HG03354 (cell line): ENCODE results near the gene PLCB2.

ENCODE experiments used
- ATAC-seq: cut with Tn5 transposase; IDR thresholded peaks from one replicate; pipeline ENCODE4 v1.9.1; 2021; ENCODE audit warnings: mild to moderate bottlenecking; ENCODE audit not compliant: unreplicated experiment, poor library complexity, severe bottlenecking

The PLCB2 gene

GRCh38 chr15:40243126-40243810 is 64.5 kb downstream of the PLCB2 start:
- no peak for ATAC-seq

DNA sequence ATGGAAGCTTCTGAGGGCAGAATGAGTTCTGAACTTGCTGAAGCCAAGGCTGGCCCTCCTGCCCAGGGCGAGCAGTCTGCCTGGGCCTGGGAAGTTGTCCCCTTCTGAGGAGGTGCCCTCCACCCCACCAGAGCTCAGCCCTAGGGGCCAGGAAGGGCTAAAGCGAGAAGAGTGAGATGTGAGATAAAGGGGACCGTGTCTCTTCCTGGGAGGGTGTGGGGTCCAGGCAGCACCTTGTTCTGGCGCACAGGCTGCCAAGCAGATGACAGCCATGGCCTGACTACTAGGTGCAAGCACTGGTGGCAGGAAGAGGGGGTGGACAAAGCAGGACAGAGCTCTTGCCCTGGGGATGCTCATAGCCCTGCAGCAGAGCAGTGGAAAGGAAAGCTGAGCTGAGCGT is 65.1 kb downstream of the PLCB2 start:
- ATAC-seq: no peak

DNA sequence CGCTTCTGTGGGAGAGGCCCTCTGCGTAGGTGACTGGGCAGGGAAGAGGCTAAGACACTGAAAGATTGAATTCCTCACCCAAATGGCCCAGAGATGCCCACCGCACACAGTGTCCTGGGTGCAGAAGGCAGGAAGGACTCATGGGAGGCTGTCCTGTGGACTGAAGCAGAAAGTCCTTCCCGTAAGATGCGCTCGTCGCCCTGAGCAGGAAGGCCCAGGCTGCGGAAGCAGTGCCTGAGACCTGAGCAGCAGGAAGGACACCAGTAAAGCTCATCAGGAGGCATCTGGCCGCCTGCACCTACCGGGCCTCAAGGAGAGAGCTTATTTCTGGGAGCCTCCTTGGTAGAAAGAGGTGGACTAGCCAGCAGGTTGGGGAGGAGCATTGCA is 65.5 kb downstream of the PLCB2 start:
- no peak for ATAC-seq

DNA sequence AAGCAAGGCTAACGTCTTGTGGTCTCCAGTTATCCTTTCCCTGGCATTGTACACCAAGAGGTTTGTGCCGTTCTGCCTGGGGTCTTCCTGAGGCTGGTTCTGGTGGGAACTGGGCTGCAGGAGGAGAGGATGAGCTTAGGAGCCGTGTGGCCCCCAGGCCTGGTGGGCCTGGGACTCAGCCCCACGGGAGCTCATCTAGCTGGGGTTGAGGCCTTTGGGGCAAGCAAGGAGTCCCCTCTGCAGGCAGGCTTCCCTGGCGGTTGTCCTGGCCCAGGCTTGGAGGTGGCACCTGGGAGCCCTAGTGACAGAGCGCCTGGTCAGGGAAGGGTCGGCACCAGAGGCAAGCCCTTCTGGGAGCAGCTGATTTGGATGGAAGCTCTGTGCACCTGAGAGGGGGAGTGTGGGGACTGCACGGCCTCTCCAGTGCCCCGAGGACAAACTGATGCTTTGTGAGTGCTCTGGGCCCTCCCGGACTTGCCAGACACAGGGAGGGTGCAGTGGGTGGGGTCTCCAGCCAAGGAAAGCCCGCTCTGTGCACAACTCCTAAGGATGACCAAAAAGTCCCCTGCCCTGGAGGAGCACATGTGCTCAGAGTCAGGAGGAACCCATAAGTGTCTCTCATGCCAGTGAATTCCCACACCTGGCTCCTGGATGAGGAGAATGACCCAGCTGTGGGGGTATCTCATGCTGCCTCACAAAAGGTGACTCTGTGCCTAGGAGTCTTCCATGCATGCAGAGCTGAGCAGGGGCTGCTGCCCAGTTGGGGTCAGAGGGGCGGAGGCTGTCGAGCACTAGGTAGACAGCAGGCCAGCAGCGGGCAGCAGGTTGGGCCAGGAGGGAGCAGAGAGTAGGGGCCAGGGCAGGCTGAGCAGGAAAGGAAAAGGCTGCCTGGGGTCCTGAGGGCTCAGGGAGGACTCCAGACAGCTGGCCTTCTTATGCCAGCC is 66.2 kb downstream of the PLCB2 start:
- no peak for ATAC-seq

DNA sequence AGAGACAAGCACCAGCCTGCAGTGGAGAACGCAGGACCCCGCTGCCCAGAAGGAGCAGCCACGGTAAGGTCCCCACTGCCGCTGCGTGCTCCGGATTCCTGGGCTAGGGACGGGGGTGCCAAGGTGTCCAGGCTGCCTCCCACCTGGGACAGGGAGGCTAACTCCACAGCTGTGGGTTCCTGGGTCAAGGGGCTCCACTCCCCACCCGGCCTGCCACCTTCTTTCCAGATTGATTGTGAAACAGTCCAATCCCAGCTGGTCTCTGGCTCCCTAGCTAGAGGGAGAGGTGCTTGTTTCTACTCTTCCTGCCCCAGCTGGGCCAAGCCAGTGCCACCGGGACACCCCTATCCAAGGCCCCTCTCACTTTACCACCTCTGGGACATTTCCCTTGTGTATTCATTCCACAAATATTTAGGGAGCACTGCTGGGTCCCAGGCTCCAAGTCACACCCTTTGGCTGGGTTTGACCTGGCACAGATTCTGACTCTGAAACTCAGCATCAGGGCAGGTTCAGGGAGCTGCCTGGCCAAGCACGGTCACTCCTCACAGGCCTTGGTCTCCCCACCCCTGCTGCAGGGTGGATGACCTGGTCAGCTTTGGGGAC is 67.0 kb downstream of the PLCB2 start:
- no peak for ATAC-seq

- no peak for ATAC-seq
Observed at GRCh38 chr15:40239693-40240618, 67.8 kb downstream of the PLCB2 start.

GRCh38 chr15:40239404-40239692 is 68.4 kb downstream of the PLCB2 start:
- no peak for ATAC-seq

DNA sequence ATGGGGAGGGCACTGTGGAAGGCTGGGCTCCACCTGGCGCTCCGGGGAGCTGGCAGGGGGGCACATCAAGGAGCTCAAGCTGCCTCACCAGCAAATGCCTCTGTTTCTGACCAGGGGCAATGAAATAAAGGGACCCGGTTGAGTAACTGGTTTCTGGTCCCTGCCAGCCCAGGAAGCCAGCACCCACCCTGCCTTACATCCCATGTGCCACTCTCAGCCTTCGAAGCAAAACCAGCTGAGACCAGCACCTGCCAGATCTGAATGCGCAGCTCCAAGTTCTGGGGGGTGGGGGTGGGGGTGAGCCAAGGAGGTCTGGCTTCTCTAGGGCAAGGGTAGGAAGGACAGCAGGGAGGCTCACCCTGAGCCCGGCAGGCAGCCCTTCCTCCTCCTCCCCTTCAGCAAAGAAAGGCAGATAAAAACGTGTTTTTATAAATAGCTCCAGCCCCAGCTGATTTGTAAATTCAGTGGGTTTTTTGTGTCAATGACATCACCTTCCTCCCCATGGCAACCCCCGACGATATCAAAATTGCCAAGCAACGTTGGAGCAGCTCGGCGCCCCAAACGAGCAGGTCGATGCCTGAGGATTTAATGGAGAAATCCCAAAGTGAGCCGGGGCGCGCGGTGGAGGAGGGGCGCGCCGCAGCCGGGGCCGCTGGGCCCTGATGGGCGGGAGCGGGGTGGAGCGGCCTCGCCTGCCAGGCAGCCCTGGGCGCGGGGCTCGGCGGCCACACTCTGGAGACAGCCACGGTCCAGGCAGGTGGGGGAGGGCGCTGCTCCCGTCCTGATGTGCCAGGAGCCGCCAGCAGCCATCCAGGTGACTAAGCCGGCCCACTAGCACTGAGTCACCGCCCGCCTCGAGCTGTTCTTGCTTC is 69.0 kb downstream of the PLCB2 start, which contains the start of gene PAK6:
Gene PAK6 (plus strand): TSS at position 532 of the 872 bp plus-strand sequence. CDS start 25,723 bp downstream, outside the sequence.
- ATAC-seq: no peak
